HEK293 (cell line): ENCODE measurements around the gene MMADHC.

Source experiments
- CTCF ChIA-PET: fragments of 350-600 bp; formaldehyde crosslinking; extraction: SDS; loops from one replicate; lab custom pipeline; 2021; ENCODE audit warnings: antibody characterized with exemption; lab: Yijun Ruan, JAX
- POLR2A ChIA-PET: fragments of 300-600 bp; formaldehyde crosslinking; extraction: SDS; loops from one replicate; lab custom pipeline; 2020; ENCODE audit warnings: antibody characterized with exemption, inconsistent platforms; lab: Yijun Ruan, JAX
- H3K27ac ChIP-seq: fragments of 200-500 bp; sonication (Bioruptor generic); 2 replicates; pipeline ENCODE4 v1.5.1; 2014; ENCODE audit warnings: low read depth, low read length, control low read depth, inconsistent platforms; ENCODE audit errors: extremely low read depth
- H3K36me3 ChIP-seq, 2 experiments: fragments of 200-500 bp in 1 of 2; sonication (Bioruptor generic) in 1 of 2; 1 replicate in 1 of 2; 2 replicates in 1 of 2; pipeline ENCODE4 v1.5.1; 2014 to 2017; ENCODE audit warnings: inconsistent platforms in 2 of 2, low read length in 2 of 2; ENCODE audit not compliant: control insufficient read depth in 2 of 2, insufficient read depth in 1 of 2
- H3K4me1 ChIP-seq: fragments of 200-500 bp; sonication (Bioruptor generic); 2 replicates; pipeline ENCODE4 v1.5.1; 2014; ENCODE audit warnings: mild to moderate bottlenecking, low read length, inconsistent platforms; ENCODE audit not compliant: control insufficient read depth, insufficient read depth
- H3K4me3 ChIP-seq: 2 replicates; pipeline ENCODE4 v1.5.1; 2011; ENCODE audit warnings: low read depth, mild to moderate bottlenecking, control low read depth, low read length, moderate library complexity
- H3K9me3 ChIP-seq: fragments of 200-500 bp; sonication (Bioruptor generic); 2 replicates; pipeline ENCODE4 v1.5.1; 2014; ENCODE audit warnings: low read depth, low read length, inconsistent platforms; ENCODE audit not compliant: control insufficient read depth, insufficient read depth
- BCL11A ChIP-seq: fragments of 450-650 bp; formaldehyde crosslinking; IDR thresholded peaks from 2 replicates; pipeline ENCODE4 v1.5.1; 2016; ENCODE audit warnings: low read depth, missing biosample characterization, missing genetic modification characterization
- GFI1B ChIP-seq: fragments of 450-650 bp; formaldehyde crosslinking; IDR thresholded peaks from 2 replicates; pipeline ENCODE4 v1.5.1; 2016; ENCODE audit warnings: missing biosample characterization, missing genetic modification characterization
- KLF10 ChIP-seq: fragments of 450-650 bp; IDR thresholded peaks from 2 replicates; pipeline ENCODE4 v1.5.1; 2018; ENCODE audit warnings: missing biosample characterization, mild to moderate bottlenecking, missing genetic modification characterization
- SALL2 ChIP-seq: fragments of 450-650 bp; formaldehyde crosslinking; IDR thresholded peaks from 2 replicates; pipeline ENCODE4 v1.5.0; 2017; ENCODE audit warnings: missing biosample characterization, mild to moderate bottlenecking, missing genetic modification characterization, borderline replicate concordance
- SETDB1 ChIP-seq: IDR thresholded peaks from one replicate; pipeline ENCODE4 v1.6.1; 2017; ENCODE audit warnings: mild to moderate bottlenecking, low read length, moderate library complexity, mixed read lengths; ENCODE audit not compliant: insufficient read length
- ZBTB26 ChIP-seq: fragments of 450-650 bp; formaldehyde crosslinking; optimal IDR thresholded peaks from 2 replicates; pipeline ENCODE3; 2016; ENCODE audit warnings: missing biosample characterization, mild to moderate bottlenecking, missing genetic modification characterization
- ZBTB7A ChIP-seq: fragments of 450-650 bp; formaldehyde crosslinking; IDR thresholded peaks from 2 replicates; pipeline ENCODE4 v1.5.1; 2016; ENCODE audit warnings: low read depth, missing biosample characterization, missing genetic modification characterization
- ZNF10 ChIP-seq: fragments of 450-650 bp; formaldehyde crosslinking; IDR thresholded peaks from 2 replicates; pipeline ENCODE4 v1.5.1; 2017; ENCODE audit warnings: missing biosample characterization, missing genetic modification characterization
- ZNF112 ChIP-seq: fragments of 450-650 bp; formaldehyde crosslinking; IDR thresholded peaks from 2 replicates; pipeline ENCODE4 v1.5.0; 2017; ENCODE audit warnings: missing biosample characterization, missing genetic modification characterization
- ZNF138 ChIP-seq: fragments of 450-650 bp; formaldehyde crosslinking; IDR thresholded peaks from 2 replicates; pipeline ENCODE4 v1.5.1; 2016; ENCODE audit warnings: missing biosample characterization, missing genetic modification characterization, borderline replicate concordance
- ZNF26 ChIP-seq: fragments of 450-650 bp; formaldehyde crosslinking; IDR thresholded peaks from 2 replicates; pipeline ENCODE4 v1.5.1; 2016; ENCODE audit warnings: missing biosample characterization, missing genetic modification characterization
- ZNF280D ChIP-seq: fragments of 450-650 bp; formaldehyde crosslinking; IDR thresholded peaks from 2 replicates; pipeline ENCODE4 v1.5.1; 2016; ENCODE audit warnings: missing biosample characterization, missing genetic modification characterization
- ZNF335 ChIP-seq: fragments of 450-650 bp; formaldehyde crosslinking; conservative IDR thresholded peaks from 2 replicates; pipeline ENCODE4 v1.5.1; 2016; ENCODE audit warnings: missing biosample characterization, missing genetic modification characterization
- ZNF350 ChIP-seq: fragments of 450-650 bp; formaldehyde crosslinking; IDR thresholded peaks from 2 replicates; pipeline ENCODE4 v1.5.0; 2017; ENCODE audit warnings: missing biosample characterization, mild to moderate bottlenecking, missing genetic modification characterization
- ZNF423 ChIP-seq: fragments of 450-650 bp; formaldehyde crosslinking; IDR thresholded peaks from 2 replicates; pipeline ENCODE4 v1.5.1; 2016; ENCODE audit warnings: missing biosample characterization, missing genetic modification characterization
- TF ChIP-seq, protein P1 (sequence below): fragments of 450-650 bp; formaldehyde crosslinking; IDR thresholded peaks from 2 replicates; pipeline ENCODE4 v1.5.1; 2016; ENCODE audit warnings: missing biosample characterization, missing genetic modification characterization
- TF ChIP-seq, protein P2 (sequence below): fragments of 450-650 bp; formaldehyde crosslinking; conservative IDR thresholded peaks from 2 replicates; pipeline ENCODE4 v1.5.1; 2016; ENCODE audit warnings: low read depth, missing biosample characterization, missing genetic modification characterization
- TF ChIP-seq, protein P3 (sequence below): fragments of 450-650 bp; formaldehyde crosslinking; IDR thresholded peaks from 2 replicates; pipeline ENCODE4 v1.5.1; 2016; ENCODE audit warnings: missing biosample characterization, missing genetic modification characterization

Gene MMADHC

DNA sequence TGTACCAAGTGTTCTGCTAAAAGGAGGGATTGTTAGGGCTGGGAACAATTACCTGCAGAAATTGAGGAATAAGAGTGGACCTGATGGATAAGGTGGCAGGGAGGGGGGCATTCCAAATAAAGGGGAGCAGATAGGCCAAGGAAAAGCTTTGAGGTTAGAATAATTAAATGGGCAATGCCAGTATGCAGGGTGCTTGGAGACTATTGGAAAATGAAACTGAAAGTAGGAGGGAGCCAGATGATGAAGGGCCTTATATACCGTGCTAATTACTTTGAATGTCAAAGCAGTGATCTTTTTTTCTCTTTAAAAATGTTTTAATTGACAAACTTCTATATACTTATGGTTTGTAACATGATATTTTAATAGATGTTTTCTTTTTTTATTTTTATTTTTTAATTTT, 42.9 kb downstream of the MMADHC start:
- no peaks in the 10 kb centered on the region for H3K36me3 ChIP-seq
- H3K27ac ChIP-seq: no peak overlapping the region
- ChIA-PET POLR2A (no interaction called here), CTCF (interaction anchor here (0.7 kb wide), 1 partner anchor 552 kb away, joined by 3 read pairs; no protein-coding TSS in a partner anchor)
- 0 out of 2 replicates have a peak, but pooled peaks cover 2% of the 10 kb centered on the region for H3K4me1 ChIP-seq
- no peaks in the 10 kb centered on the region for H3K9me3 ChIP-seq
- TF ChIP-seq ZNF112 (tag by site-specific recombination) (no peak), BCL11A (no peak), GFI1B (tag by site-specific recombination) (no peak), ZNF138 (no peak), KLF10 (tag by site-specific recombination) (no peak), ZNF350 (tag by site-specific recombination) (no peak), ZBTB26 (tag by site-specific recombination) (no peak), ZNF423 (tag by site-specific recombination) (no peak), ZNF10 (tag by site-specific recombination) (no peak), SETDB1 (no peak), SALL2 (tag by site-specific recombination) (no peak), ZNF335 (tag by site-specific recombination) (no peak), ZNF26 (tag by site-specific recombination) (no peak), ZNF280D (tag by site-specific recombination) (no peak), ZBTB7A (tag by site-specific recombination) (no peak)
- TF ChIP-seq, protein P1, sequence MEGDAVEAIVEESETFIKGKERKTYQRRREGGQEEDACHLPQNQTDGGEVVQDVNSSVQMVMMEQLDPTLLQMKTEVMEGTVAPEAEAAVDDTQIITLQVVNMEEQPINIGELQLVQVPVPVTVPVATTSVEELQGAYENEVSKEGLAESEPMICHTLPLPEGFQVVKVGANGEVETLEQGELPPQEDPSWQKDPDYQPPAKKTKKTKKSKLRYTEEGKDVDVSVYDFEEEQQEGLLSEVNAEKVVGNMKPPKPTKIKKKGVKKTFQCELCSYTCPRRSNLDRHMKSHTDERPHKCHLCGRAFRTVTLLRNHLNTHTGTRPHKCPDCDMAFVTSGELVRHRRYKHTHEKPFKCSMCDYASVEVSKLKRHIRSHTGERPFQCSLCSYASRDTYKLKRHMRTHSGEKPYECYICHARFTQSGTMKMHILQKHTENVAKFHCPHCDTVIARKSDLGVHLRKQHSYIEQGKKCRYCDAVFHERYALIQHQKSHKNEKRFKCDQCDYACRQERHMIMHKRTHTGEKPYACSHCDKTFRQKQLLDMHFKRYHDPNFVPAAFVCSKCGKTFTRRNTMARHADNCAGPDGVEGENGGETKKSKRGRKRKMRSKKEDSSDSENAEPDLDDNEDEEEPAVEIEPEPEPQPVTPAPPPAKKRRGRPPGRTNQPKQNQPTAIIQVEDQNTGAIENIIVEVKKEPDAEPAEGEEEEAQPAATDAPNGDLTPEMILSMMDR (tag by site-specific recombination): no peak
- TF ChIP-seq, protein P2, sequence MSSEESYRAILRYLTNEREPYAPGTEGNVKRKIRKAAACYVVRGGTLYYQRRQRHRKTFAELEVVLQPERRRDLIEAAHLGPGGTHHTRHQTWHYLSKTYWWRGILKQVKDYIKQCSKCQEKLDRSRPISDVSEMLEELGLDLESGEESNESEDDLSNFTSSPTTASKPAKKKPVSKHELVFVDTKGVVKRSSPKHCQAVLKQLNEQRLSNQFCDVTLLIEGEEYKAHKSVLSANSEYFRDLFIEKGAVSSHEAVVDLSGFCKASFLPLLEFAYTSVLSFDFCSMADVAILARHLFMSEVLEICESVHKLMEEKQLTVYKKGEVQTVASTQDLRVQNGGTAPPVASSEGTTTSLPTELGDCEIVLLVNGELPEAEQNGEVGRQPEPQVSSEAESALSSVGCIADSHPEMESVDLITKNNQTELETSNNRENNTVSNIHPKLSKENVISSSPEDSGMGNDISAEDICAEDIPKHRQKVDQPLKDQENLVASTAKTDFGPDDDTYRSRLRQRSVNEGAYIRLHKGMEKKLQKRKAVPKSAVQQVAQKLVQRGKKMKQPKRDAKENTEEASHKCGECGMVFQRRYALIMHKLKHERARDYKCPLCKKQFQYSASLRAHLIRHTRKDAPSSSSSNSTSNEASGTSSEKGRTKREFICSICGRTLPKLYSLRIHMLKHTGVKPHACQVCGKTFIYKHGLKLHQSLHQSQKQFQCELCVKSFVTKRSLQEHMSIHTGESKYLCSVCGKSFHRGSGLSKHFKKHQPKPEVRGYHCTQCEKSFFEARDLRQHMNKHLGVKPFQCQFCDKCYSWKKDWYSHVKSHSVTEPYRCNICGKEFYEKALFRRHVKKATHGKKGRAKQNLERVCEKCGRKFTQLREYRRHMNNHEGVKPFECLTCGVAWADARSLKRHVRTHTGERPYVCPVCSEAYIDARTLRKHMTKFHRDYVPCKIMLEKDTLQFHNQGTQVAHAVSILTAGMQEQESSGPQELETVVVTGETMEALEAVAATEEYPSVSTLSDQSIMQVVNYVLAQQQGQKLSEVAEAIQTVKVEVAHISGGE (tag by site-specific recombination): no peak
- TF ChIP-seq, protein P3, sequence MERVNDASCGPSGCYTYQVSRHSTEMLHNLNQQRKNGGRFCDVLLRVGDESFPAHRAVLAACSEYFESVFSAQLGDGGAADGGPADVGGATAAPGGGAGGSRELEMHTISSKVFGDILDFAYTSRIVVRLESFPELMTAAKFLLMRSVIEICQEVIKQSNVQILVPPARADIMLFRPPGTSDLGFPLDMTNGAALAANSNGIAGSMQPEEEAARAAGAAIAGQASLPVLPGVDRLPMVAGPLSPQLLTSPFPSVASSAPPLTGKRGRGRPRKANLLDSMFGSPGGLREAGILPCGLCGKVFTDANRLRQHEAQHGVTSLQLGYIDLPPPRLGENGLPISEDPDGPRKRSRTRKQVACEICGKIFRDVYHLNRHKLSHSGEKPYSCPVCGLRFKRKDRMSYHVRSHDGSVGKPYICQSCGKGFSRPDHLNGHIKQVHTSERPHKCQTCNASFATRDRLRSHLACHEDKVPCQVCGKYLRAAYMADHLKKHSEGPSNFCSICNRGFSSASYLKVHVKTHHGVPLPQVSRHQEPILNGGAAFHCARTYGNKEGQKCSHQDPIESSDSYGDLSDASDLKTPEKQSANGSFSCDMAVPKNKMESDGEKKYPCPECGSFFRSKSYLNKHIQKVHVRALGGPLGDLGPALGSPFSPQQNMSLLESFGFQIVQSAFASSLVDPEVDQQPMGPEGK: no peak
- H3K4me3 ChIP-seq: no peak overlapping the region
